GM23338 (cell line): Measurements from ENCODE around the gene GALNT14. TPM values are rescaled to one million over a fixed set of nuclear protein-coding genes. Genes with fewer than 3 reads are reported as not detected.

Experiments used
- ATAC-seq: fragments of 200-7000 bp; cut with Tn5 transposase; 3 replicates; pipeline ENCODE4 v1.9.1; 2020
- DNase-seq: peaks from one replicate; pipeline ENCODE4 v3.0.0-alpha.2; 2015; ENCODE audit warnings: low spot score
- H2AFZ ChIP-seq: fragments of 200-600 bp; sonication (generic); 2 replicates; pipeline ENCODE4 v1.8.0; 2016; ENCODE audit warnings: antibody characterized with exemption, mild to moderate bottlenecking, moderate library complexity
- H3F3A ChIP-seq: fragments of 200-600 bp; sonication (generic); replicated peaks from 2 replicates; pipeline ENCODE4 v1.8.0; 2017; ENCODE audit warnings: antibody characterized with exemption, mixed run types, low read depth
- H3K27ac ChIP-seq: fragments of 200-600 bp; sonication (generic); 2 replicates; pipeline ENCODE4 v1.6.1; 2016; ENCODE audit warnings: low read depth
- H3K27me3 ChIP-seq: fragments of 200-600 bp; sonication (generic); 2 replicates; pipeline ENCODE4 v1.8.0; 2016; ENCODE audit warnings: mild to moderate bottlenecking, mixed run types, moderate library complexity; ENCODE audit not compliant: insufficient read depth
- H3K36me3 ChIP-seq: fragments of 200-600 bp; sonication (generic); 2 replicates; pipeline ENCODE4 v1.8.0; 2016; ENCODE audit warnings: mild to moderate bottlenecking; ENCODE audit not compliant: insufficient read depth
- H3K4me1 ChIP-seq: fragments of 200-600 bp; sonication (generic); 2 replicates; pipeline ENCODE4 v1.8.0; 2016; ENCODE audit warnings: mild to moderate bottlenecking, moderate library complexity; ENCODE audit not compliant: insufficient read depth
- H3K4me2 ChIP-seq: fragments of 200-600 bp; sonication (generic); 2 replicates; pipeline ENCODE4 v1.7.1; 2017; ENCODE audit warnings: mixed run types
- H3K4me3 ChIP-seq: fragments of 200-600 bp; sonication (generic); 2 replicates; pipeline ENCODE4 v1.6.1; 2016; ENCODE audit warnings: mixed run types
- H3K79me2 ChIP-seq: fragments of 200-600 bp; sonication (generic); replicated peaks from 2 replicates; pipeline ENCODE4 v1.8.0; 2017; ENCODE audit warnings: mild to moderate bottlenecking; ENCODE audit not compliant: insufficient read depth
- H3K9me2 ChIP-seq: fragments of 200-600 bp; sonication (generic); 2 replicates; pipeline ENCODE4 v1.8.0; 2017; ENCODE audit not compliant: insufficient read depth
- H4K20me1 ChIP-seq: fragments of 200-600 bp; sonication (generic); replicated peaks from 2 replicates; pipeline ENCODE4 v1.8.0; 2017; ENCODE audit warnings: mild to moderate bottlenecking; ENCODE audit not compliant: insufficient read depth
- H3K27ac Mint-ChIP-seq: 2 replicates; pipeline ENCODE4 v1.8.0; 2020; ENCODE audit warnings: inconsistent platforms, mild to moderate bottlenecking, moderate library complexity, mixed read lengths
- H3K27me3 Mint-ChIP-seq: 3 replicates; pipeline ENCODE4 v1.8.0; 2022; ENCODE audit warnings: low read depth, mild to moderate bottlenecking, moderate library complexity, mixed read lengths, inconsistent platforms; ENCODE audit not compliant: insufficient read depth, poor library complexity
- H3K36me3 Mint-ChIP-seq: 3 replicates; pipeline ENCODE4 v1.8.0; 2021; ENCODE audit warnings: low read depth, mild to moderate bottlenecking, inconsistent platforms, moderate library complexity, mixed read lengths
- H3K4me1 Mint-ChIP-seq: 3 replicates; pipeline ENCODE4 v1.8.0; 2020; ENCODE audit warnings: mild to moderate bottlenecking, inconsistent platforms, mixed read lengths
- H3K4me3 Mint-ChIP-seq: 3 replicates; pipeline ENCODE4 v1.8.0; 2021; ENCODE audit warnings: moderate library complexity, mild to moderate bottlenecking, inconsistent platforms, mixed read lengths
- H3K9me3 Mint-ChIP-seq: 3 replicates; pipeline ENCODE4 v1.8.0; 2020; ENCODE audit warnings: moderate library complexity, mild to moderate bottlenecking, inconsistent platforms, mixed read lengths
- CREB1 ChIP-seq: fragments of 250-450 bp; sonication (Bioruptor Pico); IDR thresholded peaks from 2 replicates; pipeline ENCODE4 v1.5.0; 2020; ENCODE audit warnings: low read depth, mild to moderate bottlenecking, moderate library complexity
- EZH2 ChIP-seq: fragments of 200-600 bp; sonication (generic); IDR thresholded peaks from one replicate; pipeline ENCODE4 v1.8.0; 2017; ENCODE audit warnings: antibody characterized with exemption, mild to moderate bottlenecking, low read depth; ENCODE audit not compliant: unreplicated experiment
- EZH2phosphoT487 ChIP-seq: fragments of 200-600 bp; sonication (generic); IDR thresholded peaks from one replicate; pipeline ENCODE4 v1.8.1; 2018; ENCODE audit warnings: antibody characterized with exemption; ENCODE audit not compliant: unreplicated experiment
- JUNB ChIP-seq: IDR thresholded peaks from one replicate; pipeline ENCODE4 v1.6.1; 2016; ENCODE audit warnings: antibody characterized with exemption; ENCODE audit not compliant: unreplicated experiment
- NANOG ChIP-seq: IDR thresholded peaks from 2 replicates; pipeline ENCODE4 v1.6.1; 2016; ENCODE audit warnings: antibody characterized with exemption, borderline replicate concordance
- POLR2AphosphoS5 ChIP-seq: IDR thresholded peaks from 2 replicates; pipeline ENCODE4 v1.6.1; 2016; ENCODE audit warnings: antibody characterized with exemption, low read depth
- STAT1 ChIP-seq: IDR thresholded peaks from one replicate; pipeline ENCODE4 v1.6.1; 2016; ENCODE audit warnings: antibody characterized with exemption; ENCODE audit not compliant: unreplicated experiment
- ZNF331 ChIP-seq: fragments of 250-450 bp; sonication (Bioruptor Pico); IDR thresholded peaks from 2 replicates; pipeline ENCODE4 v1.5.0; 2020; ENCODE audit warnings: low read depth, mild to moderate bottlenecking, moderate library complexity
- polyA plus RNA-seq: library from polyadenylated mRNA; unstranded; fragments of >200 nt; fragmentation: Nextera tagmentation; extraction: Ambion mirVana; gene quantifications from 2 replicates; pipeline ENCODE4 v1.2.1, GENCODE V29; 2016
- total RNA-seq: library from RNA; depleted of rRNA; stranded (reverse); fragments of >200 nt; shearing (Covaris generic); gene quantifications from 2 replicates; pipeline ENCODE4 v1.2.3, GENCODE V29; 2014
- TF ChIP-seq, protein P1 (sequence below), 2 experiments: fragments of 200-600 bp in 1 of 2; sonication (generic) in 1 of 2; conservative IDR thresholded peaks; 2 replicates each; pipeline versions ENCODE4 v1.5.1 to v1.6.1; 2016 to 2017; ENCODE audit warnings: antibody characterized with exemption in 2 of 2, low read depth in 2 of 2, mild to moderate bottlenecking in 2 of 2, moderate library complexity in 1 of 2
- TF ChIP-seq, protein P2 (sequence below): fragments of 250-450 bp; sonication (Bioruptor Pico); IDR thresholded peaks from 2 replicates; pipeline ENCODE4 v1.5.0; 2020; ENCODE audit warnings: mild to moderate bottlenecking, moderate library complexity

The GALNT14 gene
- total and polyA plus RNA-seq, 2 experiments from 2014 or later: 5.4 to 7.7 TPM

DNA sequence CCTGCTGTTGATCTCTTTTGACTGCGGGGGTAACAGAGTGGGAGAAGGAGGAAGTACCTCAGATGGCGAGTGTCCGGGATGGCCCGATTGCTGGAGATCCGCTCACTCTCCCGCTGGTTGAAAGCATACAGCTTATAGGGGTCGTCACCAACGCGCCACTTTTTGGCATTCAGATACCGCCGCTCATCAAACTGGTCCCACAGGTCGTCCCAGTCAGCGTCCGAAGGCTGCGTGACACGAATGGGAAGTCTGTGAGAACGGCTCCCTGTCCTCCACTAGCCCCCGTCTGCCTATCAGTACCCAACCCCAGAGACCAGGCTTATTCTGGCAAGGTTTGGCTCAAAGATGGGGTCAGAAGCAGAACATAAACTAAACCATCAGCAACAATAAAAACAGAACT is 145.5 kb downstream of the GALNT14 start:
- no peak for DNase-seq

More for the DNA sequence above, 145.5 kb downstream of the GALNT14 start:
- H3K27me3 ChIP-seq: no peaks in the 10 kb centered on the region
- H3K27ac ChIP-seq: no peak overlapping the region
- Mint-ChIP-seq H3K36me3 (no peaks in the 10 kb centered on the region), H3K4me3 (no peak overlapping the region), H3K4me1 (peaks cover 15% of the 10 kb centered on the region), H3K27me3 (peaks cover 4% of the 10 kb centered on the region), H3K27ac (no peak overlapping the region), H3K9me3 (no peaks in the 10 kb centered on the region)
- no peaks in the 10 kb centered on the region for H3K4me1 ChIP-seq
- H3K36me3 ChIP-seq: no peaks in the 10 kb centered on the region
- TF ChIP-seq JUNB (no peak), ZNF331 (CRISPR knock-in tag) (no peak), CREB1 (no peak), EZH2phosphoT487 (no peak), EZH2 (no peak), POLR2AphosphoS5 (no peak), NANOG (no peak), STAT1 (no peak)
- TF ChIP-seq, protein P1, sequence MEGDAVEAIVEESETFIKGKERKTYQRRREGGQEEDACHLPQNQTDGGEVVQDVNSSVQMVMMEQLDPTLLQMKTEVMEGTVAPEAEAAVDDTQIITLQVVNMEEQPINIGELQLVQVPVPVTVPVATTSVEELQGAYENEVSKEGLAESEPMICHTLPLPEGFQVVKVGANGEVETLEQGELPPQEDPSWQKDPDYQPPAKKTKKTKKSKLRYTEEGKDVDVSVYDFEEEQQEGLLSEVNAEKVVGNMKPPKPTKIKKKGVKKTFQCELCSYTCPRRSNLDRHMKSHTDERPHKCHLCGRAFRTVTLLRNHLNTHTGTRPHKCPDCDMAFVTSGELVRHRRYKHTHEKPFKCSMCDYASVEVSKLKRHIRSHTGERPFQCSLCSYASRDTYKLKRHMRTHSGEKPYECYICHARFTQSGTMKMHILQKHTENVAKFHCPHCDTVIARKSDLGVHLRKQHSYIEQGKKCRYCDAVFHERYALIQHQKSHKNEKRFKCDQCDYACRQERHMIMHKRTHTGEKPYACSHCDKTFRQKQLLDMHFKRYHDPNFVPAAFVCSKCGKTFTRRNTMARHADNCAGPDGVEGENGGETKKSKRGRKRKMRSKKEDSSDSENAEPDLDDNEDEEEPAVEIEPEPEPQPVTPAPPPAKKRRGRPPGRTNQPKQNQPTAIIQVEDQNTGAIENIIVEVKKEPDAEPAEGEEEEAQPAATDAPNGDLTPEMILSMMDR (conservative IDR thresholded peaks at IDR 0.05; ENCODE audit: low read depth in 2 of 2): no peak
- TF ChIP-seq, protein P2, sequence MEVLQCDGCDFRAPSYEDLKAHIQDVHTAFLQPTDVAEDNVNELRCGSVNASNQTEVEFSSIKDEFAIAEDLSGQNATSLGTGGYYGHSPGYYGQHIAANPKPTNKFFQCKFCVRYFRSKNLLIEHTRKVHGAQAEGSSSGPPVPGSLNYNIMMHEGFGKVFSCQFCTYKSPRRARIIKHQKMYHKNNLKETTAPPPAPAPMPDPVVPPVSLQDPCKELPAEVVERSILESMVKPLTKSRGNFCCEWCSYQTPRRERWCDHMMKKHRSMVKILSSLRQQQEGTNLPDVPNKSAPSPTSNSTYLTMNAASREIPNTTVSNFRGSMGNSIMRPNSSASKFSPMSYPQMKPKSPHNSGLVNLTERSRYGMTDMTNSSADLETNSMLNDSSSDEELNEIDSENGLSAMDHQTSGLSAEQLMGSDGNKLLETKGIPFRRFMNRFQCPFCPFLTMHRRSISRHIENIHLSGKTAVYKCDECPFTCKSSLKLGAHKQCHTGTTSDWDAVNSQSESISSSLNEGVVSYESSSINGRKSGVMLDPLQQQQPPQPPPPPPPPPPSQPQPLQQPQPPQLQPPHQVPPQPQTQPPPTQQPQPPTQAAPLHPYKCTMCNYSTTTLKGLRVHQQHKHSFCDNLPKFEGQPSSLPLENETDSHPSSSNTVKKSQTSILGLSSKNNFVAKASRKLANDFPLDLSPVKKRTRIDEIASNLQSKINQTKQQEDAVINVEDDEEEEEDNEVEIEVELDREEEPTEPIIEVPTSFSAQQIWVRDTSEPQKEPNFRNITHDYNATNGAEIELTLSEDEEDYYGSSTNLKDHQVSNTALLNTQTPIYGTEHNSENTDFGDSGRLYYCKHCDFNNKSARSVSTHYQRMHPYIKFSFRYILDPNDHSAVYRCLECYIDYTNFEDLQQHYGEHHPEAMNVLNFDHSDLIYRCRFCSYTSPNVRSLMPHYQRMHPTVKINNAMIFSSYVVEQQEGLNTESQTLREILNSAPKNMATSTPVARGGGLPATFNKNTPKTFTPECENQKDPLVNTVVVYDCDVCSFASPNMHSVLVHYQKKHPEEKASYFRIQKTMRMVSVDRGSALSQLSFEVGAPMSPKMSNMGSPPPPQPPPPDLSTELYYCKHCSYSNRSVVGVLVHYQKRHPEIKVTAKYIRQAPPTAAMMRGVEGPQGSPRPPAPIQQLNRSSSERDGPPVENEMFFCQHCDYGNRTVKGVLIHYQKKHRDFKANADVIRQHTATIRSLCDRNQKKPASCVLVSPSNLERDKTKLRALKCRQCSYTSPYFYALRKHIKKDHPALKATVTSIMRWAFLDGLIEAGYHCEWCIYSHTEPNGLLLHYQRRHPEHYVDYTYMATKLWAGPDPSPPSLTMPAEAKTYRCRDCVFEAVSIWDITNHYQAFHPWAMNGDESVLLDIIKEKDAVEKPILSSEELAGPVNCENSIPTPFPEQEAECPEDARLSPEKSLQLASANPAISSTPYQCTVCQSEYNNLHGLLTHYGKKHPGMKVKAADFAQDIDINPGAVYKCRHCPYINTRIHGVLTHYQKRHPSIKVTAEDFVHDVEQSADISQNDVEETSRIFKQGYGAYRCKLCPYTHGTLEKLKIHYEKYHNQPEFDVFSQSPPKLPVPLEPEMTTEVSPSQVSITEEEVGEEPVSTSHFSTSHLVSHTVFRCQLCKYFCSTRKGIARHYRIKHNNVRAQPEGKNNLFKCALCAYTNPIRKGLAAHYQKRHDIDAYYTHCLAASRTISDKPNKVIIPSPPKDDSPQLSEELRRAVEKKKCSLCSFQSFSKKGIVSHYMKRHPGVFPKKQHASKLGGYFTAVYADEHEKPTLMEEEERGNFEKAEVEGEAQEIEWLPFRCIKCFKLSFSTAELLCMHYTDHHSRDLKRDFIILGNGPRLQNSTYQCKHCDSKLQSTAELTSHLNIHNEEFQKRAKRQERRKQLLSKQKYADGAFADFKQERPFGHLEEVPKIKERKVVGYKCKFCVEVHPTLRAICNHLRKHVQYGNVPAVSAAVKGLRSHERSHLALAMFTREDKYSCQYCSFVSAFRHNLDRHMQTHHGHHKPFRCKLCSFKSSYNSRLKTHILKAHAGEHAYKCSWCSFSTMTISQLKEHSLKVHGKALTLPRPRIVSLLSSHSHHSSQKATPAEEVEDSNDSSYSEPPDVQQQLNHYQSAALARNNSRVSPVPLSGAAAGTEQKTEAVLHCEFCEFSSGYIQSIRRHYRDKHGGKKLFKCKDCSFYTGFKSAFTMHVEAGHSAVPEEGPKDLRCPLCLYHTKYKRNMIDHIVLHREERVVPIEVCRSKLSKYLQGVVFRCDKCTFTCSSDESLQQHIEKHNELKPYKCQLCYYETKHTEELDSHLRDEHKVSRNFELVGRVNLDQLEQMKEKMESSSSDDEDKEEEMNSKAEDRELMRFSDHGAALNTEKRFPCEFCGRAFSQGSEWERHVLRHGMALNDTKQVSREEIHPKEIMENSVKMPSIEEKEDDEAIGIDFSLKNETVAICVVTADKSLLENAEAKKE (CRISPR knock-in tag): no peak
- H3K9me2 ChIP-seq: no peaks in the 10 kb centered on the region
- H4K20me1 ChIP-seq: no peaks in the 10 kb centered on the region
- no peak overlapping the region for H3K4me2 ChIP-seq
- no peak for ATAC-seq
- no peaks in the 10 kb centered on the region for H3K79me2 ChIP-seq
- no peak overlapping the region for H3K4me3 ChIP-seq
- no peaks in the 10 kb centered on the region for H3F3A ChIP-seq
- no peak overlapping the region for H2AFZ ChIP-seq
